Measurements from ENCODE around the gene ABCC9.
A peak's percentile ranks its signal among the peaks of the same experiment; 100 is the strongest.

The ABCC9 gene

DNA sequence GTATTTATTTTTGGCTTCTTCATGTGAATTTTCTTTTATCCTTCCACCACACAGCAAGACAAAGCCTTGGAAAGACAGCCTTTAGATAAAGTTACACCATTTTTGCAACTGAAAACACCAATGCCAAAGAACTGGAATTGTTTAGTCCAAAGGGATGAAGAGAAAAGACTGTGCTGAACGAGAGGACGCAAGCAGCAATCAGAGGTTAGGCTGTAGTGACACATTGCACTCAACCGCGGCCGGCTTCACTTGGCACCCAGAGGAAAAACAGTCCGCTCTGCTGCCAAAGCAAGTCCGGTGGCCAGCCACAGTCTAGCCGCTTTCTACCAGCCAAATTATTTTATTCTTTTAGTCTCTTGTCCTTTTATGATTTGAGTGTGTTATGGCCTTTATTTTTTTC is 117.6 kb downstream of the ABCC9 start:
- Mint-ChIP-seq H3K4me3 (no peak overlapping the region), H3K27me3 (ENCODE audit: low read depth) (no peaks in the 10 kb centered on the region), H3K27ac (peak overlapping the region; percentile 85 to 88 (median 88)), H3K9me3 (no peaks in the 10 kb centered on the region), H3K4me1 (peaks cover 68% of the 10 kb centered on the region), H3K36me3 (ENCODE audit: low read depth) (no peaks in the 10 kb centered on the region)
- no peak for TF ChIP-seq CTCF (IDR thresholded peaks at IDR 0.05; ENCODE audit: unreplicated experiment in 3 of 3)

- Mint-ChIP-seq H3K27me3 (ENCODE audit: low read depth) (no peaks in the 10 kb centered on the region), H3K9me3 (no peaks in the 10 kb centered on the region), H3K36me3 (ENCODE audit: low read depth) (peaks cover 11% of the 10 kb centered on the region), H3K4me3 (peak overlapping the region in 1 of 3 experiments; percentile 4), H3K27ac (peak overlapping the region; percentile 74 to 78 (median 78)), H3K4me1 (peaks cover 54% of the 10 kb centered on the region)
- no peak for TF ChIP-seq CTCF (IDR thresholded peaks at IDR 0.05; ENCODE audit: unreplicated experiment in 3 of 3)
These were observed 121.5 kb downstream of the ABCC9 start for GRCh38 chr12:21819678-21820077.

DNA sequence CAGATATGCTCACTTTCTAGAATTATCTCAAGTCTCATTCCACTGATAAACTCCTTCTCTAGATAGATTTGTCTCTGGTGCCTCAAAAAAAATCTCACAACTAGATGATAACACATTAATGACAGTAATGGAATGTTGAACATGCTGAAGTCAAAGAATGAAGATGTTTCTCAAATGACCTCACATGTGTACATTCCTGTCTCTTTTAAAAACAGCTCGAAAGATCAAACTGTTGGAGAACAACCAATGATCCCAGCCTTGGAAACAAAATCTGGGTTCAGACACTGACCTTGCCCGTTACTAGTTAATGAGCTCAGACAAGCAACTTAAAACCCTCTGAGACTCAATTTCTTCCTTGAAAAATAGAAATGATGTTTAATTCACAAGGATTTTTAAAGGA is 122.0 kb downstream of the ABCC9 start:
- Mint-ChIP-seq H3K4me3 (peak overlapping the region in 1 of 3 experiments; percentile 9), H3K27me3 (ENCODE audit: low read depth) (no peaks in the 10 kb centered on the region), H3K36me3 (ENCODE audit: low read depth) (peaks cover 11% of the 10 kb centered on the region), H3K27ac (peak overlapping the region; percentile 74 to 78 (median 78)), H3K9me3 (no peaks in the 10 kb centered on the region), H3K4me1 (peaks cover 52% of the 10 kb centered on the region)
- TF ChIP-seq CTCF (IDR thresholded peaks at IDR 0.05; ENCODE audit: unreplicated experiment in 3 of 3), result no peak

DNA sequence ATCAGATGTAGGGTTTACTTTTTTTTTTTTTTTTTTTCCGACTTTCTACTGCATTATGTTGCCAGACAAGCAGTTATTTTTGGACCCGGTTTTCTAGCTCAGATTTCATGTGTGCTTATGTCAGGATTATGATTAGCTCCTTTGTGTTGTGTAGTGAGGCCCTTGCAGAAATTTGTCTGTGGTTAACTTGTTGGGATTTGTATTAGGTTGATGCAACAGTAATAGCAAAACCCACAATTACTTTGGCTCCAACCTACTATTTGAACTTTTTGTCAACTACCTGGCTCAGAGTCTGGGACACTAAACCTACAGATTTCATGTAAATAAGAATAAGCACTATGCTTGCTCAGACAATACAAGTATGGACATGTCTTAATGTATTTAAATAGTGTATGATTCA is 122.6 kb downstream of the ABCC9 start:
- no peak overlapping the region for H3K4me3 Mint-ChIP-seq
- H3K27ac Mint-ChIP-seq, result peak overlapping the region; percentile 74 to 78 (median 78)
- H3K27me3 Mint-ChIP-seq (ENCODE audit: low read depth), result no peaks in the 10 kb centered on the region
- no peaks in the 10 kb centered on the region for H3K9me3 Mint-ChIP-seq
- peaks cover 48% of the 10 kb centered on the region for H3K4me1 Mint-ChIP-seq
- peaks cover 11% of the 10 kb centered on the region for H3K36me3 Mint-ChIP-seq (ENCODE audit: low read depth)
- no peak for TF ChIP-seq CTCF (IDR thresholded peaks at IDR 0.05; ENCODE audit: unreplicated experiment in 3 of 3)

DNA sequence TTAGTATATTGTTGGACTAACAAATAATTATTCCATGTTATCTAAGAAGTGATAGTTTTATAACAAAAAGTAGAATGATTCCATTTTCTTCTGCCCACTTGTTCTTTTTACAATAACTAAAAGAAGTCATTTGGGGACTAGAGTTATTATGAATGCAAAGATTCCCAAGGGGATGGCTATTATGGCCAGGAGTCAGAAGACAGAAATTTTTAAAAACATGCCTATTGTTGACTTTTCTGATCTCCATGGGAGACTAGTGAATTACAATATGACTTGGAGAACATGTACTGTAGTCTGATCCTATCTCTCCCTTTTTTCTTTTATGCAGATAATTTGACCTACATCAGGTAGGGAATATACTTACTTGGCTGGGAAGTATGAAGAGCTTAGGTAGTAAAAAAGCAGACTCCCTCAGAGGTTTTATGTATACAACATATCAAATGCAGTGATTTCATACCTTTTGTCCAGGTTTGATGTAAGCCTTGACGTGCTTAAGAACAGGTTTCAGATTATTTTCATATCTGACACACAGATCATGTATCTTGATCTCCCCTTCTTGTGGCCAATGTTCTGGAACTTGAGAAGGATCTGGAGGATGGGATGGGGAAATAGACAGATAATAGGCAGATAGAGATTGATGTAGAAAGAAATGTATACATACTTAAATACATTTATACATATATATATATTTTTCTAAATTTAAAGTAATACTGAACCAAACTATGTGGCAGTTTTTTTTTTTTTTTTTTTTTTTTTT is 125.7 kb downstream of the ABCC9 start:
- Mint-ChIP-seq H3K27me3 (ENCODE audit: low read depth) (no peaks in the 10 kb centered on the region), H3K4me3 (no peak overlapping the region), H3K27ac (no peak overlapping the region), H3K36me3 (ENCODE audit: low read depth) (peaks cover 14% of the 10 kb centered on the region), H3K4me1 (peaks cover 33% of the 10 kb centered on the region), H3K9me3 (no peaks in the 10 kb centered on the region)
- no peak for TF ChIP-seq CTCF (IDR thresholded peaks at IDR 0.05; ENCODE audit: unreplicated experiment in 3 of 3)

DNA sequence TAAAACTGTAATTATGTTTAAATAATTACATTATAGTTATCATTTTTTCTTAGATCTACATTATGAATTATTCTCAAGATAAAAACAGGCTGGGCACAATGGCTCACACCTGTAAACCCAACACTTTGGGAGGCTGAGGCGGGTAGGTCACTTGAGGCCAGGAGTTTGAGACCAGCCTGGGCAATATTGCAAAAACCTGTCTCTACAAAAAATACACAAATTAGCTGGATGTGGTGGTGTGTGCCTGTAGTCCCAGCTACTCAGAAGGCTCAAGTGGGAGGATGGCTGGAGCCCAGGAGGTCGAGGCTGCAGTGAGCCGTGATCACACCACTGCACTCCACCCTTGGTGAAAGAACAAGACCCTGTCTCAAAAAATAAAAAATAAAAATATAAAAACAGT is 126.4 kb downstream of the ABCC9 start:
- Mint-ChIP-seq H3K27me3 (ENCODE audit: low read depth) (no peaks in the 10 kb centered on the region), H3K9me3 (no peaks in the 10 kb centered on the region), H3K4me1 (peaks cover 26% of the 10 kb centered on the region), H3K36me3 (ENCODE audit: low read depth) (peaks cover 14% of the 10 kb centered on the region), H3K27ac (no peak overlapping the region), H3K4me3 (no peak overlapping the region)
- no peak for TF ChIP-seq CTCF (IDR thresholded peaks at IDR 0.05; ENCODE audit: unreplicated experiment in 3 of 3)
